GM18517 (cell line): ENCODE results near the gene PLCXD3.
A peak's percentile ranks its signal among the peaks of the same experiment; 100 is the strongest.
"Not testable (repeated sequence)": the region's sequence is repeated elsewhere in the genome, so short reads cannot be mapped to it uniquely, and the experiment has no call there.

ENCODE experiments used
- ATAC-seq: cut with Tn5 transposase; IDR thresholded peaks from one replicate; pipeline ENCODE4 v1.9.1; 2021; ENCODE audit warnings: mild to moderate bottlenecking, moderate library complexity; ENCODE audit not compliant: unreplicated experiment

The PLCXD3 gene

DNA sequence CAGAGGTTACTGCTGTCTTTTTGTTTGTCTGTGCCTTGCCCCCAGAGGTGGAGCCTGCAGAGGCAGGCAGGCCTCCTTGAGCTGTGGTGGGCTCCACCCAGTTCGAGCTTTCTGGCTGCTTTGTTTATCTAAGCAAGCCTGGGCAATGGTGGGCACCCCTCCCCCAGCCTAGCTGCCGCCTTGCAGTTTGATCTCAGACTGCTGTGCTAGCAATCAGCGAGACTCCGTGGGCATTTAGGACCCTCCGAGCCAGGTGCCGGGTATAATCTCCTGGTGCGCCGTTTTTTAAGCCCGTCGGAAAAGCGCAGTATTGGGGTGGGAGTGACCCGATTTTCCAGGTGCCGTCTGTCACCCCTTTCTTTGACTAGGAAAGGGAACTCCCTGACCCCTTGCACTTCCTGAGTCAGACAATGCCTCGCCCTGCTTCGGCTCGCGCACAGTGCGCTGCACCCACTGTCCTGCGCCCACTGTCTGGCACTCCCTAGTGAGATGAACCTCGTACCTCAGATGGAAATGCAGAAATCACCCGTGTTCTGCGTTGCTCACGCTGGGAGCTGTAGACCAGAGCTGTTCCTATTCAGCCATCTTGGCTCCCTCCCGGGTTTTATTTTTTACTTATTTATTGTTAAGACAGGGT, 16.8 kb downstream of the PLCXD3 start:
- not testable (repeated sequence) for ATAC-seq

DNA sequence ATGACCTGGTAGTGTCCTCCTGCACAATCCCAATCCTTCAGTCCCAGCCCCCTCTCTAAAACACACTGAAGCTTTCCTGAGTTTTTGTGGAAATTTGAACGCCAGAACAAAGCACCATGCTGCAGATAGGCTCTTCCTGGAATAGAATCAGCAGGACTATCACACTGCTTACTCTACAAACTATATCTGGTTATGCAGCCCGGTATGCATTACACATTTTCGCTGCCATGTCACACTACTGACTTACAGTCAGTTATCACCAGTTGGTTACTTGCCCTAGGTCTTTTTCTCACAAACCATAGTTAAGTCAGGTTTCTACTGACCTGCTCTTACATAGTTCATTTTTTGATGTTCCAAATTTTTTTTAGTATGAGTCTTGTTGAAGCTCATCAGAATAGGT, 24.9 kb downstream of the PLCXD3 start:
- ATAC-seq: no peak

DNA sequence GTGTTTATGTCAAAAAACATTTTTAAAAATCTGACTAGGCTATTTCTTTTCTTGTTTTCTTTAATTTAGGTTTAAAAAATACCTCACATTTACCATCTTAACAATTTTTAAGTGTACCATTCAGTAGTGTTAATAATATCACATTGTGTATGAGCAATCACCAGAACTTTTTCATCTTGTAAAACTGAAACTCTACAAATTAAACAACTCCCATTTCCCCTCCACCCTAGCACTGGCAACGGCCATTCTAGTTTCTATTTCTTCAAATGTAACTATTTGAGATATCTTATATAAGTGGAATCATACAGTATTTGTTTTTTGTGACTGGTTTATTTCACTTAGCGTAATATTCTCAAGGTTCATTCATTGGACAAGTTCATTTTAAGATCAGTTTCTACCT, 27.7 kb downstream of the PLCXD3 start:
- peak; percentile 65 for ATAC-seq

DNA sequence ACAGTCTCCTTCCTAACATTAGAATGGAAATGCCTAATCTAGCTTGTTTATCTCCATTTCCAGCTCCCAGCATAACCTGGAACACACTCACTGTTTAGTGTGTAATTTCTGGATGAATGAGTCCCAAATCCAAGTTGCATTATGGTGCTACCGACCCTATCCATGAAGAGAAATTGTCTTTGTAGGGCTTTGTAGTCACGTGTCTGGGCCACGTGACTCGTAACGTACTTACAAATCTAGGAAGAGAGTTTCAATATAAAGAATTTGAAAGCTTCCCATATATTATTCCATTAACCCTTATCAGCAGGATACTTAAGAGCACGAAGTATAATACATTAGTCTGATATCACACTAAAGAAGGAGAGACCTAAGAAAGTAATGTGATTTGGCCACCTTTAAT, 28.2 kb downstream of the PLCXD3 start:
- no peak for ATAC-seq

DNA sequence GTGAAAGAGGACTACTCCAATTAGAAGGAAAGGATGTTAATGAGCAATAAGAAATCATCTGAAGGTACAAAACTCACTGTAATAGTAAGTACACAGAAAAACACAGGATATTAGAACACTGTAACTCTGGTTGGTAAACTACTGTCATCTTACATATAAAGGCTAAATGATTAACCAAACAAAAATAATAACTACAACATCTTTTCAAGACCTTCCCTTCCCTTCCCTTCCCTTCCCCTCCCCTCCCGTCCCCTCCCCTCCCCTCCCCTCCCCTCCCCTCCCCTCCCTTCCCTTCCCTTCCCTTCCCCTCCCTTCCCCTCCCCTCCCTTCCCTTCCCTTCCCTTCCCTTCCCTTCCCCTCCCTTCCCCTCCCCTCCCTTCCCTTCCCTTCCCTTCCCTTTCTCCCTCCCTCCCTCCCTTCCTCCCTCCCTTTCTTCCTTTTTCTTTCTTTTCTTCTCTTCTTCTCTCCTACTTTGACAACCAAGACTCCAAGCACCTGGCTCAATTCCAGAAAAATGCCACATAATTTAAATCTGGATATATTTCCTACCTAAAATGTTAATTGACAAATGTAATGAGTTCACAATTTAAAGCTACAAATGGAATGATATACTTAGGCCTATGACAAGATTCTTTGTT, 38.7 kb downstream of the PLCXD3 start:
- ATAC-seq: not testable (repeated sequence)

DNA sequence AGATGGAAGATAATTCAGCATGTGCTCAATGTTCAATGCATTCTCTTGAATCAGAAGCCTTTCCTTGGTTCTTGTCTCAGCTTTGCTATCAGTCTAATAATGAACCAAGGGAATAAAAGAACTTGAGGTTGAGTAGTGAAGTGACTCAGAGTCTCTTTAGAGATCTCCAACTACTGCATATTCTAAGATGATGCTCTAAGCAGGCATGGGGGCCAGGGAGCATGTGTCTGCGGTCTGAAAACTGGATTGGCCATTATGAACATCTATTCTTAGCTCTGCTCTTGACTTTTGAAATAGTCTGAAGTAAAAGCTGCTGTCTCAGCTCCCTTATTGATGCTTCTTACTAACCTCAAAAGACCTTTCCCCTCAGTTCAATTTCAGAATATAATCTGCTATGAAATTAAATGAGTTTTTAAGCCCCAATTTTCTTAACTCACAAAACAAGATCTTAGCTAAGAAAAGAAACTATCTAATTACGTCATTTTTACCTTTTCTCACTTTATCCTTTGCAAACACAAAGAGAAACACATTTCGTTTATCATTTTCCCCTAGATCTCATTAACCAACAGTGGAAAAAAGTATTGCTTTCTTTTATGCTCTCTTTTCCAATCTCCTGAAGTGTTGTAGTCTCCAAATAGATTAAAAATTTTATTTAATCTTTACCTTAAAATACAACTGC, 44.8 kb downstream of the PLCXD3 start:
- no peak for ATAC-seq

DNA sequence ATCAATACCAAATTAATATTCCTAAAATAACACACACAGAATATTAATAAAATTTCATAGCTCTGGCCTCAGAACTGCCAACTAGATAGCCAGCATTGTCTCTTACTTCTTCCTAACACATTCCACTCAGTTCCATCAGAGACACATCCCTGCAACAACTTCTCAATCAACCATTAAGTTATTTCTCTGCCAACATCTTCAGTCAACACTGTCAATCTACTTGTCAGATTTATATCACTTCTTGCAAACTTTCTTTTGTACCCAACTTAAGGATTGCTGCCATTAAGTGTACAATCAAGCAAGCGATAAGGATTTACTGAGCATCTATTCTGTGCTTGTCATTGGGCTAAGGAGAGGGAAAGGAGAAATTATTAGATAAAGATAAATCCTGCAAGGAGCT, 50.8 kb downstream of the PLCXD3 start:
- no peak for ATAC-seq

DNA sequence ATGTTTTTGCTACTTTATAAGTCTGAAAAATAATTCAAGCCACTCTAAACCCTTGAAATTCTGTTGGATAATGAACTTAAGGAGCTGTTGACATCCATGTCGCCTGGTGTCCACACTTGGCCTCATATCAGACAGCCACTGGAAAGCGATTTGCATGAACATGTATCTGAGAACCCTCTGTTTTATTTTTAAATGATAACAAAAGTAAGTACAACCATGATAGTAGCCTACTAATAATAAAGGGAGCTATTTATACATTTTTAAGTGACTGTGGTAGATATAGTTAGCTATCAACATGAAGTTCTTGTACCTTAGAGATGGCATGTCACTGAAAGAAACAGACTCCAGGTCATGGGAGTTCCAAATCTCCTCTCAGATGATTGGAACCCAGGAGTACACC, 53.3 kb downstream of the PLCXD3 start:
- no peak for ATAC-seq

DNA sequence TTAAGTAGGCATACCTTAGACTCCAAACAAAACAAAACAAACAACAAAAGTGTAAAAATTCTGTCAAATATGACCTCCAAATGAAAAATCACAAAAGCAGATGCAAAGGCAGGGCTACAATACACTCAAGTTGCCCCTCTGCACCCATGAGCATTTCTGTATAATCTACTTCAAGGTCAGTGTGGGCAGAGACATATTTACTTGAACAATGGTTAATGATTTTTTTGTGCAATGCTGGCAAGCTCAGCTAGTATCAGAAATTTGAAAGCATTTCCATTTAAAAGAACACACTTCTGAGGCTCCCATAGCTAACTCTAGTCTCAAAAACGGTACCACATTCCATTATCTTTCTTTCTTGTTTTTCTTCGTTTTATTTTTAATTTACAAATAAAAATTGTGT, 57.9 kb downstream of the PLCXD3 start:
- no peak for ATAC-seq

DNA sequence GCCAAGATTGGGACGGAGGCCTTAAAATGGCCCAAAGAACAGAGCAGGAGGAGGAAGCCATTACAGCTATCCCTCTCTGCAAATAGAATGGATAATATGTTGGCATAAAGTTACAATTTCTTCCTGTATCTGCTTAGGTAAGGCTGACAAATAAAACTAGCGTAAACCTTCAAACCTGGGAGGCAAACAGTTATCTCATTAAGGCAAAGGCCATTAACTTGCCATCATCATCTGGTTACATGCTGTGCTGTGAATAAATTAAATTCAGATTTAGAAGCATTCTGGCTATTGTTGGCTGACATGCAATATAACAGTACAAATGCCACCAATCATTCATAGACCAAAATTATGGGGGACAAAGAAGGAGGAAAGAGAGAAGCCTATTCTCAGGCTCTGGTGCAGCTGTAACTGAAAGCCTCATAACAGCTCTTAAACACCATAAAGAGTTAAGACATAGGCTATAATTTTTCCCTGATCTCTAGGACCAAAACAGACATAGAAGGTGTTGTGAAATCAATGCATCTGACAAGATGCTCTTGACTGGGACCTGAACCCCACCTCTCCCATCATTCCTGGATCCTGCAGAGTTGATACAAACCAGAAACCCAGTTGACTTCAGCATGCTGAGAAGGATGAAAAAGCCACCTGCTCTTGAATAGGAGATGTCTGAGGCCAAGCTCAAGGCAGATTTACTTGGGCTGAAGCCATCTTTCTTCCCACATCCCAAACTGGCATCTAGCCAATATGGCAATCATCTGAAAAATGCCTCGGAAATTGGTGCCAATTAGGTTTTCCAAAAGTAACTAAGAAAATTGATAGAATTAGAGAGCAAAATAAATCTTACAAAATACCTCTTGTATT, 62.5 kb downstream of the PLCXD3 start:
- ATAC-seq: no peak

DNA sequence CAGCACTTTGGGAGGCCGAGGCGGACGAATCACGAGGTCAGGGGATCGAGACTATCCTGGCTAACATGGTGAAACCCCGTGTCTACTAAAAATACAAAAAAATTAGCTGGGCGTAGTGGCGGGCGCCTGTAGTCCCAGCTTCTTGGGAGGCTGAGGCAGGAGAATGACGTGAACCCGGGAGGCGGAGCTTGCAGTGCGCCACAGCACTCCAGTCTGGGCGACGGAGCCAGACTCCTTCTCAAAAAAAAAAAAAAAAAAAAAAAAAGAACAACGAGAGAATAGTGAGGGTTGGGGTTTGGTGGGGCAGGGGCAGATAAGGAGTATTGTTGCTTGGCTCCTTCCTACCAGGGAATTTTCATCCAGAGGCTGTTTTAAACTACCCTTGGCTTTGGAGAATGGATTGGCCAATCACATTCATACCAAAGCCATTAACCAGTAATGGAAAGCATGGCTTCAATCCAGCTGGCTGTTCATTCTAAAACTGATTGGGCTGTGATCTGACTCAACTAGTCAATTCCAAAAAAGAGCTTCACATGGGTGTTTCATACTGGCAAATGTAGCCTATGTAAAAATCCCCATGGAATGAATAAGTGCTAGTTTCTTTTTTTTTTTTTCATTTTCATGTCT, 64.4 kb downstream of the PLCXD3 start:
- no peak for ATAC-seq

DNA sequence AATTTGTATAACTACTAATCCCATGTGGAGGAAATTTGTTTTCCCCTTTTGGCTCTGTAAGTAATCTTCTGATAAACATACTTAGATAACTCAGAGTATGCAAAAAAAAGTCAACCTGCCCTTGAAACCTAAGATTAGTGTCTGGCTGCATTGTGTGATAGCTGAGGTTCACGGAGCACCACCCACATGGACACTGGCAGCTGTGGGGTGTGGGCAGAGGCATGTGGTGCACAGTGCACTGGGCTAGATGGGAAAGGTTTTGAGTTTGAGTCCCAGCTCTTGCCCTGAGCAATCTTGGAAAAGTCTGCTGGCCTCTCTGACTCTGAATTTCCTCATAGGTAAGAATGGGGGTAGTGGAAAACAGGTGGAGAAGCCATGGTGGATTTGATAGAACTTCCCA, 75.1 kb downstream of the PLCXD3 start:
- no peak for ATAC-seq

DNA sequence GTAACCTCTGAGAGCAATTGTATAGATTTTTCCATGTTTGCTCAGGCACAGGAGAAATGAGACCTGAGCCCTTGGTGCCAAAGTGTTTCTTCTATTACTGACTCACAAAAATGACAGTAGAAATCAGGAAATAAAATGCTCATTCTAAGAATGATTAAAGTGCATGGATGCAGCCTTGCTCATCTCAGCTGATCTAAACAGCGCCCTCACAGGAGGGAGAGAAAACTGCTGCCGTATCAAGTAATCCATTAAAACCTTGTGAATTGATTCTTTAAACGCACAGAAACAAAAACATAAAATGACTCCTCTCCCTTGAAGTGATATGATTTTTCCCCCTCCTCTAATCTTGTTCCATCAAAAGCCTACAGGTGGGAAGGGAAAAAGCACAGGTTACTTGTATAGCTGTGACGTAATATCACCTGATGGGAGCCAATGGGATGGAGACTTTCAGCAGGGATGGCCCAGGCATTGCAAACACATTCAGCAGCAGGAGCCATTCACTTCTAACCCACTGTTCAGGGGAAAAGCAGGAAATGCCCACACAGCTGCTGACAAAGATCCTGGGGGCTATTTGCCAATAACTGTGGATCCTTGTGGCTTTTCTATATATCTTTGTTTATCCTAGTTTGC, 76.7 kb downstream of the PLCXD3 start:
- ATAC-seq: no peak

DNA sequence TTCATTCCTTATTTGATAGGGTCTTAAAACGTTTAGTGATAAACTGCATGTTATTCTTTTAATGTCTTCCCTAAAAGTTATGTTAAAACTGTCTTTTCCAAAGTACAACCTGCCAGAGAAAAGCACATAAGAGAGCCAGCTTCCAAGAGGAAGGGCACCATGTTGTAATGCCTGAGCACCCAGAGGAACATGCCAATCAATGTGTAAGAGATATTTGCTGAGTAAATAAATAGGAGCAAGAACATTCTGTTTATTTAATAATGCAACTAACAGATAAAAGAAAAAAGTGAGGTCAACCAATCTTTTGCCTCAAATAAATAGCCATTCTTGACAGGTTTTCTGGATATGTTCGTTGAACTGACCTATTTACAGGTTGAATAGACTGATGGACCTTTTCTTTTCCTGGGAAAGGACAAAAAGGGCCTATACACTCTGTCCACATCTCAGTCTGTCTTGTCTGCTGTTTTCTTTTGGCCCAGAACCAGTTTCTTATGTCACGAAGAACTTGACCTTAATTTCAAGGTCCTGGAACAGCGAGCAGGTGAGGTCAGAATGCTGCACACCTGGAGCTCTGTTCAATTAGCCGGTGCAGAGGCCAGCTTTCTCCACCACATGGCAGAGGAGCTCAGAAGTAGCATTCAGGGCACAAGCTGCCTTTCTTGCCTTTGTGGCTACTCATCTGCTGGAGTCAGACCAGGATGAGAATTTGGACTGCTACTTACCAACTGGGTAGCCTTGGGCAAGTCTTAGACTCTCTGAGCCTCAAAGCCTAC, 77.7 kb downstream of the PLCXD3 start:
- ATAC-seq: no peak

DNA sequence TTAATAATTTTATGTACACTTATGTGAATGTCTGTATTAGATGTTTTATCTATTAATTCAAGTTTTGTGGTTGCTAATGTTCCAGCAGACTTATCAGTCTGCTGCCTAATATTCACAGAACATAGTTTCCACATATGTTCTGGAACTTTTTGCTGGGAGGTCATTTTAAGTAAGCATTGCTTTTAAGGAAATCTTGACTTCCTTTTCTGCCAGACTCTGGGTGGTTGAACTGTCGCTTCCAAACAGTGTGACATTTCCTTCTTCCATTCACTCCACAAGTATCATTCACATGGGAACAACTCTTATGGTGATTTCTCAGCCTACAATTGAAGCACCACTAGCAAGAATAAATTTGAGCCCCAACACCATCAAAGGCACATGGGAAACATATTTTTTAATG, 82.9 kb downstream of the PLCXD3 start:
- ATAC-seq: no peak

DNA sequence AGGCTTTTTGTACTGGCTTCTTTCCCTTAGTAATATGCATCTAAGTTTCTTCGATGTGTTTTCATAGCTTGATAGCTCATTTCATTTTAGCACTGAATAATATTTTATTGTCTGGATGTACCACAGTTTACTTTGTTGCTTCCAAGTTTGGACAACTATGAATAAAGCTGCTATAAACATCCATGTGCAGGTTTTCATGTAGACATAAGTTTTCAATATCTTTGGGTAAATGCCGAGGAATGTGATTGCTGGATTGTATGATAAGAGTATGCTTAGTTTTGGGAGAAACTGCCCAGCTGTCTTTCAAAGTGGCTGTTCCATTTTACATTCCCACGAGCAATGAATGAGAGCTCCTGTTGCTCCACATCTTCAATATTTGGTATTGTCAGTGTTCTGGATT, 84.7 kb downstream of the PLCXD3 start:
- ATAC-seq: no peak

DNA sequence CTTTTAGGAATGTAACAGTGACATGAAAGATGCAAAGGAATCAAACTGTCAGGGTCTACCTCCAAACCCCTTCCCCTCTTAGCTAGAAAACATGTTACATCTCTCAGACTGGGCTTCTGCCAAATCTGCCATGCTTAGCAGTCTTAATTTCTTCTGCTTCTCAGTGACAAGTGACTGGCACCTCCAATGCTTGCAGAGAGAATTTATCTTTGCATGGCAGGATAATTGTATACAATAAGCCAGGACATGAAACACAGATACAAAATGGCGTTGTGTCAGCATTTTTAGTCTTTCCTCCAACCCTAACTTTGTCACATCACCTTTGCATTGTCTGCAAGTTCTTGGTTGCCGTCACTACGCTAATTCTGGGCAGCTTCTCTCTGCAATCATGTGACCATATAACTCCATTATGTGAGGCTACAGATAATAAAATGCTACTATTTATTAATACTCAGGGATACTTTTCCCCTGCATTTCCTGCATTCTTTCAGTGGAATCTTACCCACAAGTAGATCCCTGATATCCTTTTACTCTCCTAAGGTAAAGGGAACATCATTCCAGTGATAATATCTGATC, 89.8 kb downstream of the PLCXD3 start:
- no peak for ATAC-seq

DNA sequence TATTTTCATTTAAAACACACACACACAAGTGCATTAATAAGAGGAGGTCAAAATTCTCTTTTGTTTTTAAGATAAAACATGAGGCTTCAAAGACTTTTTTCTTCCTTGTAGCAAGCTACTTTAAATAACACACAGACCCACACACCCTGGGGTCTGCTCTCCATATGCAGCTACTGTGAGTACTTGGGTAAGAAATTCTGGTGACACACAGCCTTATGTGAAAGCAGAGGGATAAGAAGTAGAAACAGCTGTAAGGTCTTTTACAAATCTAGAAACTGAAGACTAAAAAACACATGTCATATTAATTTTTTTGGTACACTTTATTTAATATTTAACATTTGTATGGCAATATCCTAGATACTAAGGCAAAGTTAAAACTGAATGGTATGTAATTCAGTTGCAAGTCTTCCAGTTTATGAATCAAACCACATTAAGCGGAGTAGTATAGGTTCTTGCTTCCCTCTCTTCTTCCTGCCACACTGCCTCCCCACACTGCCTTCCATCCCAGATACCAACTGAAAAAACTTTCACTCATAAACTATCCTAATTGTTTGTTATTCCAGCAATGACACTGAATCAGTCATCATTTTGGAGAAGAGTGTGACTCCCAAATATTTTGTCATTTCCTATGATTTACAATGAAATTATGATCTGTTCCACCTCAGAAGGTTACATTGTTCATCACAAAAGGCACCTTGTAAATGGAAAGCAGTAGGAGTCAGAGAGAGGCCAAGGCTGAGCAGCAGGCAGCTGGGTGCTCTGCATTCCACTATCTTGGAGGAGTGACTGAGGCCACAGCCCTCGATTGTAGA, 92.0 kb downstream of the PLCXD3 start:
- no peak for ATAC-seq

DNA sequence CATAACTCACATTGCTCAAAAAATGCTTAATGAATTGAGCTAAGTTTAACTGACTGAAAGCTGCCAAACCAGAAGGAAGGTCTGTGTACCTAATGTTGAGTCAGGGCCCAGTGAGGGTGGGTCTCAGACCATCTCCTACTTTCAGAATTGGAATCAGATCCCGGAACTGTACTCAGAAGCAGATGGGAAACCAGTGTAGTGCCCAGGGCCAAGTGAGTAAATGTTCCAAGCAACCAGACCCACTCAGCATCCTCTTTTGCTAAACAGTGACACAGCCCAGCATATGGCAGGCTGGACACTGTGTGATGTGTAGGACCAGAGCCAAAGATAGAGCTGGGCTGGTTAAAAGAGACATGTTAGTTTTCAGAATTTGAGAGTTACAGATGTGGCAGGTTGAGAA, 94.1 kb downstream of the PLCXD3 start:
- ATAC-seq: no peak
